DND-41 (cell line): ENCODE measurements around the gene NKD1.

Experiments used
- CTCF ChIP-seq: IDR thresholded peaks from 2 replicates; pipeline ENCODE4 v1.5.1; 2012; ENCODE audit warnings: borderline replicate concordance, low read length, moderate library complexity, mild to moderate bottlenecking; ENCODE audit not compliant: poor library complexity, severe bottlenecking; ENCODE audit errors: extremely low read depth
- EZH2 ChIP-seq: IDR thresholded peaks from 3 replicates; pipeline ENCODE4 v1.6.1; 2012; ENCODE audit warnings: borderline replicate concordance, low read depth, mild to moderate bottlenecking, moderate library complexity, low read length, inconsistent platforms; ENCODE audit not compliant: severe bottlenecking

DNA sequence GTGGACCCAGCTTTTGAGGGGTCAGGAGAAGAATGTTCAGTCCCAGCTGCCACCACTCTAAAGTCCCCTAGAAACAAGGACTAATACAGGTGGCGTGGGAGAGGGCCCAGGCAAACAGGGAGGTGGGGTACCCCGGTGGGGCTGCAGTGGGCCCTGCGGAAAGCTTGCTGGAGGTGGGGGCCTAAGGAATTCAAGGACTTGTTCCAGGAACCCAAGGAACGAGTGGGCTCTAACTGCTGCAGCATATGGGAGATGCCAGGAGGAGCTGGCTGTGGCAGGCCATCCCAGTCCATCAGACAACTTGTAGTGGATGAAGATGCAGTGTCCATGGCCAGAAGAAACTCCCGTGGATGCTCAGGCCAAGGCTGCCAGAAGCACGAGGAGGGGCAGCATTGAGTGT is 122.3 kb downstream of the NKD1 start:
- TF ChIP-seq EZH2 (no peak), CTCF (no peak)
